Immature natural killer cell (primary cell): ENCODE measurements around the gene ACOT7. TPM values are rescaled to one million over a fixed set of nuclear protein-coding genes. Genes with fewer than 3 reads are reported as not detected.

Experiments
- DNase-seq, 3 donors: peaks; one replicate each; pipeline ENCODE4 v3.0.0; 2022; ENCODE audit warnings: mixed read lengths in 1 of 3
- H3K27ac Mint-ChIP-seq, 6 donors: one replicate each; pipeline ENCODE4 v1.8.0; 2020; ENCODE audit warnings: mixed read lengths in 6 of 6, mild to moderate bottlenecking in 5 of 6, inconsistent platforms in 4 of 6, moderate library complexity in 3 of 6
- H3K27me3 Mint-ChIP-seq, 3 donors: one replicate each; pipeline ENCODE4 v1.8.0; 2020 to 2021; ENCODE audit warnings: low read depth in 3 of 3, mild to moderate bottlenecking in 3 of 3, mixed read lengths in 3 of 3, moderate library complexity in 3 of 3, inconsistent platforms in 1 of 3
- H3K36me3 Mint-ChIP-seq, 3 donors: one replicate each; pipeline ENCODE4 v1.8.0; 2020; ENCODE audit warnings: mixed read lengths in 3 of 3, inconsistent platforms in 2 of 3, mild to moderate bottlenecking in 2 of 3
- H3K4me1 Mint-ChIP-seq, 2 donors: one replicate each; pipeline ENCODE4 v1.8.0; 2020; ENCODE audit warnings: inconsistent platforms in 2 of 2, mild to moderate bottlenecking in 2 of 2, mixed read lengths in 2 of 2, moderate library complexity in 1 of 2
- H3K4me3 Mint-ChIP-seq, 5 donors: one replicate each; pipeline ENCODE4 v1.8.0; 2020; ENCODE audit warnings: mild to moderate bottlenecking in 5 of 5, mixed read lengths in 5 of 5, inconsistent platforms in 3 of 5, moderate library complexity in 3 of 5
- H3K9me3 Mint-ChIP-seq, 6 donors: one replicate each; pipeline ENCODE4 v1.8.0; 2020; ENCODE audit warnings: mild to moderate bottlenecking in 6 of 6, mixed read lengths in 6 of 6, inconsistent platforms in 4 of 6, moderate library complexity in 3 of 6
- polyA plus RNA-seq, 3 donors: library from polyadenylated mRNA; unstranded; fragments of 300-500 nt; fragmentation: Illumina TruSeq; gene quantifications; one replicate each; pipeline ENCODE4 v1.2.3, GENCODE V29; 2021

ACOT7 gene
- polyA plus RNA-seq, 3 donors from 2014 or later = 26.7 to 31.2 (median 28.9) TPM

- no peaks in the 10 kb centered on the region for H3K36me3 Mint-ChIP-seq
- H3K9me3 Mint-ChIP-seq = no peaks in the 10 kb centered on the region
- peaks cover 0 to 8% (median 3%) of the 10 kb centered on the region in 3 donors for H3K27me3 Mint-ChIP-seq
- H3K4me3 Mint-ChIP-seq = peak overlapping the region in 4 of 5 donors; percentile 54 to 83 (median 69)
- peak overlapping the region in 5 of 6 donors; percentile 95 to 96 (median 96) for H3K27ac Mint-ChIP-seq
- H3K4me1 Mint-ChIP-seq = peaks cover 35 to 41% of the 10 kb centered on the region in 2 donors
- no peak for DNase-seq
These were observed 35.4 kb downstream of the ACOT7 start for GRCh38 chr1:6358144-6358624.

- H3K36me3 Mint-ChIP-seq = no peaks in the 10 kb centered on the region
- no peaks in the 10 kb centered on the region for H3K9me3 Mint-ChIP-seq
- peak overlapping the region in 2 of 5 donors; percentile 54 to 55 for H3K4me3 Mint-ChIP-seq
- no peak for DNase-seq
- H3K27me3 Mint-ChIP-seq = peaks cover 0 to 6% (median 3%) of the 10 kb centered on the region in 3 donors
- H3K4me1 Mint-ChIP-seq = peaks cover 33 to 37% of the 10 kb centered on the region in 2 donors
- H3K27ac Mint-ChIP-seq = peak overlapping the region in 4 of 6 donors; percentile 30 to 96 (median 74)
These were observed 36.2 kb downstream of the ACOT7 start for GRCh38 chr1:6357243-6357936.

- H3K36me3 Mint-ChIP-seq = no peaks in the 10 kb centered on the region
- H3K9me3 Mint-ChIP-seq = no peaks in the 10 kb centered on the region
- no peak for DNase-seq
- H3K27me3 Mint-ChIP-seq = peaks cover 0 to 6% (median 3%) of the 10 kb centered on the region in 3 donors
- H3K4me1 Mint-ChIP-seq = peaks cover 28 to 30% of the 10 kb centered on the region in 2 donors
- H3K27ac Mint-ChIP-seq = no peak overlapping the region
- H3K4me3 Mint-ChIP-seq = no peak overlapping the region
These were observed 37.9 kb downstream of the ACOT7 start for GRCh38 chr1:6355621-6356020.

- DNase-seq = no peak
- Mint-ChIP-seq H3K9me3 (no peaks in the 10 kb centered on the region), H3K4me3 (no peak overlapping the region), H3K27me3 (peaks cover 0 to 8% (median 0%) of the 10 kb centered on the region in 3 donors), H3K27ac (peak overlapping the region in 1 of 6 donors; percentile 64), H3K36me3 (no peaks in the 10 kb centered on the region), H3K4me1 (peaks cover 21 to 24% of the 10 kb centered on the region in 2 donors)
These were observed 38.8 kb downstream of the ACOT7 start for GRCh38 chr1:6354659-6355317.

GRCh38 chr1:6353955-6354658 is 39.5 kb downstream of the ACOT7 start:
- peaks cover 21 to 24% of the 10 kb centered on the region in 2 donors for H3K4me1 Mint-ChIP-seq
- no peaks in the 10 kb centered on the region for H3K36me3 Mint-ChIP-seq
- peaks cover 0 to 5% (median 0%) of the 10 kb centered on the region in 3 donors for H3K27me3 Mint-ChIP-seq
- no peak overlapping the region for H3K27ac Mint-ChIP-seq
- no peaks in the 10 kb centered on the region for H3K9me3 Mint-ChIP-seq
- no peak for DNase-seq
- no peak overlapping the region for H3K4me3 Mint-ChIP-seq

- no peak overlapping the region for H3K27ac Mint-ChIP-seq
These were observed 40.0 kb downstream of the ACOT7 start for GRCh38 chr1:6353619-6353954.

GRCh38 chr1:6352138-6352563 is 41.4 kb downstream of the ACOT7 start:
- H3K36me3 Mint-ChIP-seq = no peaks in the 10 kb centered on the region
- H3K4me3 Mint-ChIP-seq = no peak overlapping the region
- H3K27ac Mint-ChIP-seq = peak overlapping the region in 1 of 6 donors; percentile 21
- H3K27me3 Mint-ChIP-seq = peaks cover 2 to 3% (median 2%) of the 10 kb centered on the region in 3 donors
- DNase-seq = no peak
- H3K9me3 Mint-ChIP-seq = no peaks in the 10 kb centered on the region
- peaks cover 24 to 25% of the 10 kb centered on the region in 2 donors for H3K4me1 Mint-ChIP-seq

More at GRCh38 chr1:6353619-6353954, 40.0 kb downstream of the ACOT7 start:
- peaks cover 21 to 24% of the 10 kb centered on the region in 2 donors for H3K4me1 Mint-ChIP-seq
- DNase-seq = no peak
- H3K4me3 Mint-ChIP-seq = no peak overlapping the region
- no peaks in the 10 kb centered on the region for H3K36me3 Mint-ChIP-seq
- peaks cover 0 to 2% (median 0%) of the 10 kb centered on the region in 3 donors for H3K27me3 Mint-ChIP-seq
- no peaks in the 10 kb centered on the region for H3K9me3 Mint-ChIP-seq

GRCh38 chr1:6351480-6352137 is 42.0 kb downstream of the ACOT7 start:
- Mint-ChIP-seq H3K27me3 (peaks cover 2 to 3% (median 2%) of the 10 kb centered on the region in 3 donors), H3K9me3 (no peaks in the 10 kb centered on the region), H3K4me3 (no peak overlapping the region), H3K4me1 (peaks cover 24 to 27% of the 10 kb centered on the region in 2 donors), H3K36me3 (no peaks in the 10 kb centered on the region), H3K27ac (peak overlapping the region in 2 of 6 donors; percentile 49 to 53)
- DNase-seq = no peak

GRCh38 chr1:6350416-6351088 is 43.0 kb downstream of the ACOT7 start:
- Mint-ChIP-seq H3K9me3 (no peaks in the 10 kb centered on the region), H3K4me3 (no peak overlapping the region), H3K36me3 (no peaks in the 10 kb centered on the region), H3K27me3 (peaks cover 2 to 3% (median 2%) of the 10 kb centered on the region in 3 donors), H3K27ac (peak overlapping the region in 5 of 6 donors; percentile 1 to 75 (median 69)), H3K4me1 (peaks cover 24 to 31% of the 10 kb centered on the region in 2 donors)
- no peak for DNase-seq

GRCh38 chr1:6349254-6349943 is 44.2 kb downstream of the ACOT7 start:
- Mint-ChIP-seq H3K27ac (peak overlapping the region; percentile 85 to 94 (median 88)), H3K9me3 (no peaks in the 10 kb centered on the region), H3K4me1 (peaks cover 24 to 31% of the 10 kb centered on the region in 2 donors), H3K27me3 (peaks cover 2 to 3% (median 2%) of the 10 kb centered on the region in 3 donors), H3K36me3 (no peaks in the 10 kb centered on the region), H3K4me3 (peak overlapping the region; percentile 59 to 82 (median 70))
- peak; percentile 44 to 47 (median 45) for DNase-seq

- Mint-ChIP-seq H3K36me3 (peaks cover 0 to under 1% (median 0%) of the 10 kb centered on the region in 3 donors), H3K4me3 (peak overlapping the region; percentile 59 to 82 (median 70))
These were observed 44.9 kb downstream of the ACOT7 start for GRCh38 chr1:6348511-6349191.

More at GRCh38 chr1:6348511-6349191, 44.9 kb downstream of the ACOT7 start:
- DNase-seq = peak; percentile 73 to 79 (median 76)
- Mint-ChIP-seq H3K27ac (peak overlapping the region; percentile 85 to 94 (median 88)), H3K27me3 (peaks cover 2 to 3% (median 2%) of the 10 kb centered on the region in 3 donors), H3K9me3 (no peaks in the 10 kb centered on the region), H3K4me1 (peaks cover 25 to 31% of the 10 kb centered on the region in 2 donors)
